ENCODE results near the gene REST. TPM values are rescaled to one million over a fixed set of nuclear protein-coding genes. Genes with fewer than 3 reads are reported as not detected.

REST gene
- total RNA-seq, 1 experiment from 2014 or later: 98.1 TPM

DNA sequence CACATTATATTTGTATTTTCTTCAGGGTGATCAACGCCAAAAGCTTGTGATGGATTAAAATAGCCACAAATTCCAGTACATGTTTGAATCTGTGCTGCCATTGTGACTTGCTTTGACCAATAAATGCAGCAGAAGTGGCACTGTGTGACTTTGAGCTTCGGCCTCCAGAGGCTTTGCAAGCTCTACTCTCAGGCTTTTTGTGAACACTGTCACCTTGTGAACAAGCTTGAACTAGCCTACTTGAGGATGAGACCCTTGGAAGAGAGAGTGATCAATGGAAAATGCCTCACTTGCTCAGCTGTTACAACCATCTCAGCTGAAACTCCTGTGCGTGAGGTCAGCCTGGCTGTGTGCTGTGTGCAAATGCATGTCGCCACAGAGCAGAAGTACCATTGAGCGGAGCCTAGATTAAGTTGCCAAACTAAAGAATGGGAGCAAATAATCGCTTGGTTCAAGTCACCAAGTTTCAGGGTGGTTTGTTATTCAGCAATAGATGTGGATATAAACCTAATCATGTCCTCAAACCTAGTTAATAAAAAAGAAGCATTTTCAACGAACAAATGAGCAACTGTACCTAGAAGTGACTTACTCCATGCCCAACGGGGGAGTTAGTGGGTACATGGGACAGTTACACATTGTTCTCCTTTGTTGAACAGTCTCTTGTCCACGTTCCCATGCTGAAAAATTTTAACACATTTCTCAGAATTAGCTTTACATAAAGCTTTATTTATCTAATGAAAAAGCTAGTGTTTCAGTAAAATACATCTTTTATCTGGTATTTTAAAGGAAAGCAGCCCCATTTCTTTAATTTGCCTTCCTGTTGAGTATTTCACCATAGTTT is 46.2 kb downstream of the REST start:
- WGBS (ENCODE audit: extremely low coverage, insufficient read length, low lambda C conversion rate): no CpG with 5 or more reads among the region's 9 CpGs
- no peaks in the 10 kb centered on the region for H4K20me1 ChIP-seq (ENCODE audit: control insufficient read depth, insufficient read depth, insufficient read length)
- H3K4me1 Mint-ChIP-seq: 0 out of 4 replicates have a peak, but pooled peaks cover 0 to 5% of the 10 kb centered on the region in 2 experiments
- H3K79me2 ChIP-seq (ENCODE audit: insufficient read depth, low read length): no peaks in the 10 kb centered on the region
- no peaks in the 10 kb centered on the region for H3K4me1 ChIP-seq (ENCODE audit: insufficient read depth, low read length)
- H3K27me3 Mint-ChIP-seq (ENCODE audit: low read depth): peaks cover 23% of the 10 kb centered on the region
- H4K8ac ChIP-seq (replicated peaks; ENCODE audit: insufficient read length, low read depth, low read length): no peak overlapping the region
- no peaks in the 10 kb centered on the region for H3K9me3 ChIP-seq (ENCODE audit: control insufficient read depth, low read depth, low read length)
- no peak overlapping the region for H3K14ac ChIP-seq (ENCODE audit: insufficient read depth, low read length)
- no peak for DNase-seq
- no peaks in the 10 kb centered on the region for H3K79me1 ChIP-seq (ENCODE audit: insufficient read depth, low read depth, low read length, poor library complexity, severe bottlenecking)
- H2AFZ ChIP-seq (ENCODE audit: low read length): no peak overlapping the region
- H3K9ac ChIP-seq (ENCODE audit: extremely low read depth, insufficient read length, low read length): no peak overlapping the region
- H3K23me2 ChIP-seq (ENCODE audit: insufficient read length, low read depth, low read length, poor library complexity, severe bottlenecking): no peaks in the 10 kb centered on the region
- H3K4me3 Mint-ChIP-seq: no peak overlapping the region
- H2AK5ac ChIP-seq (ENCODE audit: insufficient read length, low read length): no peak overlapping the region
- no peaks in the 10 kb centered on the region for H3K36me3 Mint-ChIP-seq (ENCODE audit: insufficient read depth in 1 of 3, low read depth in 3 of 3)
- H2BK15ac ChIP-seq (ENCODE audit: low read depth, low read length): no peak overlapping the region
- TF ChIP-seq, protein P1, sequence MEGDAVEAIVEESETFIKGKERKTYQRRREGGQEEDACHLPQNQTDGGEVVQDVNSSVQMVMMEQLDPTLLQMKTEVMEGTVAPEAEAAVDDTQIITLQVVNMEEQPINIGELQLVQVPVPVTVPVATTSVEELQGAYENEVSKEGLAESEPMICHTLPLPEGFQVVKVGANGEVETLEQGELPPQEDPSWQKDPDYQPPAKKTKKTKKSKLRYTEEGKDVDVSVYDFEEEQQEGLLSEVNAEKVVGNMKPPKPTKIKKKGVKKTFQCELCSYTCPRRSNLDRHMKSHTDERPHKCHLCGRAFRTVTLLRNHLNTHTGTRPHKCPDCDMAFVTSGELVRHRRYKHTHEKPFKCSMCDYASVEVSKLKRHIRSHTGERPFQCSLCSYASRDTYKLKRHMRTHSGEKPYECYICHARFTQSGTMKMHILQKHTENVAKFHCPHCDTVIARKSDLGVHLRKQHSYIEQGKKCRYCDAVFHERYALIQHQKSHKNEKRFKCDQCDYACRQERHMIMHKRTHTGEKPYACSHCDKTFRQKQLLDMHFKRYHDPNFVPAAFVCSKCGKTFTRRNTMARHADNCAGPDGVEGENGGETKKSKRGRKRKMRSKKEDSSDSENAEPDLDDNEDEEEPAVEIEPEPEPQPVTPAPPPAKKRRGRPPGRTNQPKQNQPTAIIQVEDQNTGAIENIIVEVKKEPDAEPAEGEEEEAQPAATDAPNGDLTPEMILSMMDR (conservative IDR thresholded peaks at IDR 0.05): no peak
- no peak overlapping the region for H3K27ac ChIP-seq (ENCODE audit: insufficient read length, low read depth, low read length)
- H3K23ac ChIP-seq (ENCODE audit: insufficient read length, low read depth, low read length): no peak overlapping the region
- no peak overlapping the region for H4K5ac ChIP-seq (ENCODE audit: insufficient read length, low read depth, low read length)
- no peak overlapping the region for H2BK5ac ChIP-seq (ENCODE audit: insufficient read length, low read length)
- no peak overlapping the region for H3K18ac ChIP-seq (ENCODE audit: insufficient read length, low read depth, low read length)
- H3K27me3 ChIP-seq (ENCODE audit: insufficient read depth, low read length): no peaks in the 10 kb centered on the region
- H4K91ac ChIP-seq (ENCODE audit: insufficient read length, low read depth, low read length): no peak overlapping the region
- no peak overlapping the region for H3K56ac ChIP-seq (ENCODE audit: insufficient read length, low read depth, low read length)
- no peak overlapping the region for H3K4ac ChIP-seq (ENCODE audit: low read depth, low read length)
- no peak overlapping the region for H3K27ac Mint-ChIP-seq
- H3T11ph ChIP-seq (ENCODE audit: low read length): no peak overlapping the region
- no peak overlapping the region for H2BK120ac ChIP-seq (ENCODE audit: low read depth, low read length, poor library complexity, severe bottlenecking)
- H2BK12ac ChIP-seq (ENCODE audit: insufficient read length, low read depth, low read length): no peak overlapping the region
- H3K9me3 Mint-ChIP-seq: no peaks in the 10 kb centered on the region; a peak in 1 of 5 replicates
- H3K4me2 ChIP-seq (ENCODE audit: insufficient read depth, insufficient read length, low read length): no peak overlapping the region
- H2BK20ac ChIP-seq (ENCODE audit: low read depth, low read length, poor library complexity, severe bottlenecking): no peak overlapping the region

Data from H9 (cell line).